Activated T-helper 1 cell treated with Interleukin-2 at 50 U/mL for 16 hours (primary cell): ENCODE data around the gene SLC25A25.
A peak's percentile ranks its signal among the peaks of the same experiment; 100 is the strongest.

ENCODE experiments used
- DNase-seq: peaks from one replicate; pipeline ENCODE4 v3.0.0-alpha.2; 2020; ENCODE audit warnings: low read depth

The SLC25A25 gene

DNA sequence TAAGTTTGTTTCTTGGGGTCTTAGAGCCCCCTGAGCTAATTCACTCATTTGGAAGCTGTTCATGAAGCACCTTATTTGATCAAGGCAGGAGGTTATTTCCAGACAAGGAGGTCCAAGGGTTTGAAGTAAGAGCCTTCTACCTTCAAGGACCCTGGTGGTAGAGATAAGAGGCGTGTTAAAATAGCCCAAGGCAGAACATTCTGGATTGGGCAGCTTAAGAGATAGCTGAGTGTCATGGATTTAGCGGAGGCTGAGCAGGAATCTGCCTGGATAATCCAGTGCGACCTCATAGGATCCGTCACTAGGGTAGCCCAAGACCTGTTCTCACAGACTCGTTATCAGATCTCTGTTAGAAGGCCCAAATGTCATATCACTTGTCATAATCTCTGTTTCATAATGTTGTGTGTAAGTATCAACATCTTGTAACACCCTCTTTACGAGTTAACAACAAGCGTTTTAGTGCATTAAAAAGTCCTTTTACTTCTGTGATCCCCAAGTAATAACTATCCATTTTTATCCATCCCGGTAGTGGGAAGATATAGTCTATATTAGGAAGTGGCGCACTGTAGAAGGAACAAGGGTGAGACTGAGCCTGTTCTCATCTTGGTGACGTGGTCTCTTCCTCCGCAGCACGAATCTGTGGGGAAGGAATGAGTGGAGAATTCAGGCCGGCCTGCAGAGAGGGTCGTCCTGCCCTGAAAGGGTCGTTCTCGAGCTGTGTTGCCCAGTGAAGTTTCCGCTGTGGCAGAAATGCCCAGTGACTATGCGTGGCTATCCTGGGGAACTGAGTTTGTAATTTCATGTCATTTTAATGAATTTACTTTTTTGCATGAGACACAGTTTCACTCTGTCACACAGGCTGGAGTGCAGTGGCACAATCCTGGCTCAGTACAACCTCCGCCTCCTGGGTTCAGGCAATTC, 28.8 kb downstream of the SLC25A25 start:
- no peak for DNase-seq

DNA sequence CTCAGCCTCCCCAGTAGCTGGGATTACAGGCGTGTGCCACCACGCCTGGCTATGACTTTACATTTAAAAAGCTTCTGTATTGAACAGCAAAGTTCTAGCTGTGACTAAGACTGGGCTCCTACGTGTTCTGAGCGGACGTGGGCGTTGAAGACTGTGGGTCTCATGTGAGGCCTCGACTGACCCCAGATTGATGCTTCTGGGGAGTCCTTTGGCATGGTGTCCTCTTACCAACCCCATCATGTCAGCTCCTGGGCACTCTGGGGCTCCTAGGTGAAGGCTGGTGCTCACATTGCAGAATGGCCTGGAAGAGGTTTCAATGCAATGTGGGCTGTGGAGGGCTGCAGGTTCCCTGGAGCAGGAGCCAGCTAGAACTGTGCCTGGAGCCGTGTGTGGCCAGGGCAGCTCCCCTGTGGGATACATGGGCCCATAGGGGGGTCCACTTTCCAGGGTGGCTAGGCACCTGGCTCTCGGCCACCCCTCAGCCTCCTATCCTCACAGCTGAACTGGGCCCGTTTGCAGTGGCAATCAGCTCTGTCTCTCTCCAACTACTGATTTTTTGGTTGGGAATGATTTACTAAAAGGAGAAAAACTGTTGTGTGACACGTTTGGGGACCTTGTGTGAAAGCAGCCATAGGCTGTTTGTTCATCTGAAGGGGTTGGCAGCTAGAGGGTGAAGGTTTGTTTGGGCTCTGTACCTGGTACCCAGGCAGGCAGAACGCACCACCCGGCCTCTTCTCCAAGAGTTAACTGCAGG, 29.7 kb downstream of the SLC25A25 start:
- no peak for DNase-seq

DNA sequence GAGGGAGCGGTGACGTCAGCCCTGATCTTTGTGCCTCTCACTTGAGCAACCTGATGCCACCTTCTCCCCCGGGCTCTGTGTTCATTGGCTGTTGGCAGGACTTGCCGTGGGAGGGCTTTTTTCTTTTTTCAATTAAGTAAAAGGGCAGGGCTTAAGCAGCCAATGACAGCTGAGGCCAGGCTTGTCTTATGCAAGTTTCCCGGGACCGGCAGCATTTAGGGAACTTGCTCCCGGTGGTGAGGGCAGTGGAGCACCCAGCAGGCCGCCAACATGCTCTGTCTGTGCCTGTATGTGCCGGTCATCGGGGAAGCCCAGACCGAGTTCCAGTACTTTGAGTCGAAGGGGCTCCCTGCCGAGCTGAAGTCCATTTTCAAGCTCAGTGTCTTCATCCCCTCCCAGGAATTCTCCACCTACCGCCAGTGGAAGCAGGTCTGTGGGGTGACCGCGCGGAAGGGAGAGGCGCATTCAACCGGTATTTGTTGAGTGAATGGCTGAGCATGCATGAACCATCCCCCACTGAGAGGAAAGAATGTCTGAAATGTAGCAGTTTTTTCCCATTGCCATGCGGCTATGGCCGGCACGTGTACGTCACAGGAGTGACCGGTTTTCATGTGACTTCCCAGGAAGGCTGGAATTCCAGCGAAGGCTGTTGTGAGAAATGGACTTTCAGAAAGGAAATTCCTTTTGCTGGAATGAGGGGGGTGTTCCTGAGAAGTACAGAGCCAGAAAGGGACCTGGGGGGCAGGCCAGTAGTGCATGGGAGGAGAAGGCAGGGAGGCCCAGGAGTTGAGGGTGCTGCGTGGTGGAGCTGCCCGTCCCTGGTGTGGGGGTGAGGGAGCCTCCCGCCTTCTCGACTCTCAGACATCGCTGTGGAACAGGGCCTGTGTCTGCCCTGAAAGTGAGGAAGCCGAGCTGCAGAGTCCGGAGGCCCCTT, 30.5 kb downstream of the SLC25A25 start:
- DNase-seq, result peak; percentile 17

DNA sequence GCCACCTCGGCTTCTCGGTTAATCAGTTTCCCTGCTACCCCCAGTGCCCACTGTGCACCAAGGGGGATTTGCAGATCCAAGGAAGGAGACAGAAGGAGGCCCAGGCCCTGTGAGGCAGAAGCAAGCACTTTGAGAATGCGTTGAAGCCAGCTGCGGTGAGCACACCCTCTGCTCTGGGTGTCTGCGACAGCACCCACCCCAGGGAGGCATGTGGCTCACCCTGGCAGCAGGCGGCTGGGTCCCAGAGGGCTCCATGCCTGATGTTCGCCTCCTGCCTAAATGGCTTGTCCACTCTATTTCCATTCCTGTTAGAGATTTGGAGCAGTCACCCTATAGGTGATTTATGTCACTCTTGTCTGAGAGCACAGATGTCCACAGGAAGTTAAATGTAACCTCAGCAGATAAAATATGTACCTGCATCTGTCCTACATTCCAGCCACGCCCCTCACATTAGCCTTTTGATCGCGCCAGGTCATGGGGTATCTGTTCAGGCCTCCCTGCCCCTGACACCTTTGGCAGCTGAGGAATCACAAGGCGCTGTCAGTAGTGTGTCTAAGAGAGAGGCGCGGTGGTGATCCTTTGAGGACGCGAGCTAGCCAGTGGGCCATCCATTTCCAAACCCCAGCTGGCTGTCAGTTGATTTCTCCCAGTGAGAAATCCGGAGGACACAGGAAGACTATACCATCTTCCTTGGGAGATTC, 31.3 kb downstream of the SLC25A25 start:
- no peak for DNase-seq

DNA sequence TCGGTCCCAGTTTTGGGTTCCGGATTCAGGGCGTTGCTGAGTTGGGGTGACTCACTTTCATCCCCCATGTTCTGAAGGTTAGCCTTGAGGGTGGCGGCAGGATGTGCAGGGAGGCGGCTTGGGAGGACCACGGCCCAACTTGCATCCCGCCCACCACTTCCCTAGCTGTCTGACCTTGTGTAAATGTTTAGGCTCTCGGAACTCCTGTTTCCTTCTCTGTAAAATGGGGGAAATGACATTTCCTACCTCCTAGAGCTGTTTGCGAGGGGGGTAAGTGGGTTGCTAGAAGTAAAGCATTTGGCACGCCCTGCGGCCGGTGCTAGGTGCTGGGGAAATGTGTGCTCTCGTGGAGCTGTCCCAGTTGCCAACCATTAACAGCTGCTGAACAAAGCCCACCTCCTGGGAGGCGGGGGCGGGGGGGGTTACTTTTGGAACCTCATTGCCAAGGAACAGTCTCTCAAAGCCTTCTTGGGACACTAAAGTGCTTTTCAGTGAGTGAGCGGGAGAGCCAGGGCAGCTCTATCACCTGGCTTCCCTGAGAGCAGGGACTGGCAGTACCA, 32.0 kb downstream of the SLC25A25 start:
- DNase-seq, result no peak

DNA sequence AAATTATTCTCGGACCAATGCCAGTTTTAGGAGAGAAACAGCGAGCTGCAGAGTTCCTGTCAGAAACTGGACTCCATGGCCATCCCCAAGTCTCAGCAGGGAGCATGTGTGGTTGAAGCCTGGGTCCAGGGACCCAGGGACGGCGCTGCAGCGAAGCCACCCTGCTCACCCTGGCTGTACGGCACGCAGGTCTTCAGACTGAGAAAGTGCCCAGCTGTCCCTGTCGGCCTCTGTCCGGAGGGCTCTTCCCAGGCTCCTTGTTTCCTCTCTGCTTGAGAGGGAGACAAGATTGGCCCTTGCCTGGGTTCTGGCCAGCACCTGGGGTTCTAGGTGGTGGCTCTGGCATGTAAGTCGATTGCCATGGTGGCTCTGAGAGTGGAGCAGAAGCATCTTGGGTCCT, 32.5 kb downstream of the SLC25A25 start:
- DNase-seq, result no peak

DNA sequence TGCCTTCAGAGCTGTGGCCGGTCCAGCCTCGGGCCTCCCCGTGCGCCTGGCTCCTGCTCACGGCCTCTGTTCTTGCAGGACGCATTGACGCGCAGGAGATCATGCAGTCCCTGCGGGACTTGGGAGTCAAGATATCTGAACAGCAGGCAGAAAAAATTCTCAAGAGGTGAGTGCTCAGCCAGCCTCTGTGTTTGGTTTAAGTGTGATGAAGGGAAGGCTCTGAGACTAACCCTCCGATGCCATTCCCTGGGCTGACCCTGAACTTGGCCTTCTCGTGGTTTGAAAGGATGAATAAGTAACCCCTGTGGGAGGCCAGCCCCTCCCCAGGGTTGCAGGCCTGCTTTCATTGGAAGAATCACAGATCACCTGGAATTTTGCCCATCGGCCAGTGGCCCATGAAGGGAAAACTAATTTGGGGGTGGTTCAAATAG, 33.2 kb downstream of the SLC25A25 start:
- DNase-seq, result no peak

DNA sequence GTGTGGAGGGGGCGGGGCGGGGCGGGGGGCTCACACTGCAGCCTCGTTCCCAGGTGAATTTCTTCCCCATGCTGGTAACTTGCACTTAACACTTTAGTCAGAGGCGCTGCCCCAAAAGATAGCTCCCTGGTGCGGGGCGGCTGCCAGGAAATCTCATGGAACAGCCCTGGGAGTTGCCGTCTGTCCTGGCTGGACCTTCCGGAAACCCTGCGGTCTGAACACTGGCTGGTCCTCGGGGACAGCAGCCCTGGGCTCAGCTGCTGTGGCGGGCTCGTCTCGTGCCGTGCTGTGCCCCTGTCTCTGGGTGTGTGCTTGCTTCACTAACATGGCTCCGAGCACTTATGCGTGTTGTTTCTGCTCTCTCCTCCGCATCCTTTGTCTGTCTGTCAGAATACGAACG, 33.7 kb downstream of the SLC25A25 start:
- DNase-seq, result no peak

DNA sequence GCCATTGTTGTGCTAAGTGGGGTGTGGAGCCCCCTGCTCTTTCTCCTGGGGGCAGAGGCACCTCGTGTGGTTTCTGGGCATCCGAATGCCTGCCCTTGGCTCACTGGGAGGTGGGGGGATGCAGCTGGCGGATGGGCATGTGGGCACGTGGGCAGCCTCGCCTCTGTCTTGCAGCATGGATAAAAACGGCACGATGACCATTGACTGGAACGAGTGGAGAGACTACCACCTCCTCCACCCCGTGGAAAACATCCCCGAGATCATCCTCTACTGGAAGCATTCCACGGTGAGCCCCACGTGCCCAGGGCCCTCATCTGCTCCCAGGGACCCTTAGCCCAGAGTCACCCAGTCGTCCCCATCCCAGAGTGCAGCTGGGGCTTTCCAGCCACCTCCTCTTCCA, 34.2 kb downstream of the SLC25A25 start:
- no peak for DNase-seq

DNA sequence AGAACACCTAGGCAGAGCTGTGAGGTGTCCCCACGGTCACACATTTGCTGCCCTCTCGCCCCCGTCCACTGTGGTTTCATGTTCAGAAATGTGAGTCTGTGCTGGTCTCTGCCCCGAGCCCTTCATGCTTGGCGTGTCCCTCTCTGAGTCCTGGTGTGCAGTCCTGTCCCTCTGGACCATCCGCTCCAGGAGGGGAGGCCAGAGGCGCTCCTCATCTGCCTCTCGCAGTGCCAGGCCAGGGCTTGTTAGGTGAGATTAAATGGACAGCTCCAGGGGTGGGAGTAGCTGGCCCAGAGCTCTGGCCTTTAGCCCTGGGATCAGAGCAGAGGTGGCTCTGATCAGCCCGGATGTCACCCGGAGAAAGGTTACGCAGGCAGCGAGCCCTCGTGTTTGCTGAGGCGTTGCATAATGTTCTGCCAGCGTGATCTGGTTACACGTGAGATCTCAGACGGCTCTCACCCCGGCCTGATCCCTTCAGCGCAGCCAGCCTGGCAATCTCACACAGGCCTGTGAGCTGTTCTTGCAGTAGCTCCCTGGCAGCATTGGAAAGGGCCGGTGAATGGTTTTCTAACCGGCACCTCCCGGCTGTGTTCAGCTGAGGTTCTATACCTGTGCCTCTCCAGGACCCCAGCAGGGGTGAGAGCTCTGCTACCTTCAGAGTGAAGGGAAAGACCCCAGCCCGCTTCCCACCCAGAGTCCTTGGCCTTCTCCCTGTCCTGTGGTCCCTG, 35.0 kb downstream of the SLC25A25 start:
- no peak for DNase-seq

DNA sequence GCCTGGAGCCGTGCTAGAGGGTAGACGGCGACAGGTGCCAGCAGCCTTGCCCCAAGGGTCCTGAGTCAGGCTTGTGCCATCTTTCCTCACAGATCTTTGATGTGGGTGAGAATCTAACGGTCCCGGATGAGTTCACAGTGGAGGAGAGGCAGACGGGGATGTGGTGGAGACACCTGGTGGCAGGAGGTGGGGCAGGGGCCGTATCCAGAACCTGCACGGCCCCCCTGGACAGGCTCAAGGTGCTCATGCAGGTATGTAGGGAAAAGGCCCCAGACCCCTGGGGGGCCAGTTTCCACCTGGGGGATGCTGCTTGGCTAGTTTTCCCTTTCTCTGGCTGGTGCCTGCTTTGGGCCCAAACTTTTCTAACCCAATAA, 35.5 kb downstream of the SLC25A25 start:
- peak; percentile 20 for DNase-seq

DNA sequence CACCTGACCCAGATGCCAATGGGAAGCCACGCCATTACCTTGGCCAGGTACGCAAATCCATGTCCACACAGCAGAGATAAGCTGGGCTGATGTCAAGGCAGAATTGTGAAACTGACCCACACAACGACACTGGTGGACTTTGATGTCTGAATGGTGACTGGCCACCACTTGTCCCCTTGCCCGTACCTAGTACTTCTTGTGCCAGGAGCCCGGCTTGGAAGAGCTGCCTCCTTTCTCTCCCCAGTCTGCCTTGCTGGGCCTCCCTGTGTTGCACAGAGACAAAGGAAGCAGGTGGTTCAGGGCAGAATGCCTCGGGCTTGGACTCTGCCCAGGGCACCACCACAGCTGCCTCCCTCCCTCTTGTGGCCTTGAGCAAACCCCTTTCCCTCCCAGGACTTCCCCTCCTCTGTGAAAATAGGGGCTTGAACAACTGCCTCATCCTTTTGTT, 36.2 kb downstream of the SLC25A25 start:
- DNase-seq, result no peak

DNA sequence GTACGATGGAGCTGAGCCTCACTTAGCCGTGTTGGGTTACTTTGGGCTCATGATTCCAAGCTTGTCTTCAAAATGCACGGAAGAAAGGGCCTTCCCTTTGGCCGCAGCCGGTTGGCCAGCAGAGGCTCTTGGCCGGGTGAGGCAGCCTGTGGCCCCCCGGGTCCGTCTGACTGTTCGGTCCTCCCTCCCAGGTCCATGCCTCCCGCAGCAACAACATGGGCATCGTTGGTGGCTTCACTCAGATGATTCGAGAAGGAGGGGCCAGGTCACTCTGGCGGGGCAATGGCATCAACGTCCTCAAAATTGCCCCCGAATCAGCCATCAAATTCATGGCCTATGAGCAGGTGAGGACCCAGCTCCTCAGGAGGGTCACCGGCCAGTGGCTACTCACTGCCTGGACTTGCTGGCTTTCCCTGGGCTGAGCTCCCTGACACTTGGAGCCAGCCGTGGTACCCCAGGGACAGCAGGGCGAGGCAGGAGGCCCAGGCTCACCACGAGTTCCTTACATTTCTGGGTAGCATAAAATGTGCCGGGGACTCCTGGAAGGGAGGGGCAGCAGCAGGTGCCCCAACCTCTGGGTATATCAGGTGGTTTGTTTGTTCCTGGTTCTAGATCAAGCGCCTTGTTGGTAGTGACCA, 37.6 kb downstream of the SLC25A25 start:
- no peak for DNase-seq

DNA sequence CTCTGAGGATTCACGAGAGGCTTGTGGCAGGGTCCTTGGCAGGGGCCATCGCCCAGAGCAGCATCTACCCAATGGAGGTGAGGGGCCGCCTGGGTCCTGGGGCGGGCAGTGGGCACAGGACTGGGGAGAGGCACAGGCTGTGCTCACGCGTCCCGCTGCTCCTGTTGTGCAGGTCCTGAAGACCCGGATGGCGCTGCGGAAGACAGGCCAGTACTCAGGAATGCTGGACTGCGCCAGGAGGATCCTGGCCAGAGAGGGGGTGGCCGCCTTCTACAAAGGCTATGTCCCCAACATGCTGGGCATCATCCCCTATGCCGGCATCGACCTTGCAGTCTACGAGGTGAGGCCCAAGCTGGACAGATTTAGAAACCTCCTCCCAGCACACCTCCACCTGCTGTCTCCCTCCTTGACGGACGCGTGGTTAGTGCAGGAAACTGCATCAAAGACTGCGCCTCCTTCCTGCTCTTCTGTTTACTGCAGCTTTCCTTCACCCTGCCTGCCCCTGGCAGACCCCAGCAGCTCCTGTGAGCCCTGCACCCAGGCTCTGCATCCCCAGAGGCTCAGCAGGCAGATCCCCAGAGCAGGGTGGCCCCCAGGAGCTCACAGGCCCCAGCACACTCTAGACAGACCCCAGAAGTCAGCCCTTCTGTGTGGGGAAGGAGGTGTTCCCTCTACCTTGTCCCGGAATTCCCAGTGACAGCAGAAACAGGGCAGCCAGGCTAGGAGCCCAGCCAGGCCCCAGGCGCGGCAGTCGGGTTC, 38.3 kb downstream of the SLC25A25 start:
- DNase-seq, result no peak

DNA sequence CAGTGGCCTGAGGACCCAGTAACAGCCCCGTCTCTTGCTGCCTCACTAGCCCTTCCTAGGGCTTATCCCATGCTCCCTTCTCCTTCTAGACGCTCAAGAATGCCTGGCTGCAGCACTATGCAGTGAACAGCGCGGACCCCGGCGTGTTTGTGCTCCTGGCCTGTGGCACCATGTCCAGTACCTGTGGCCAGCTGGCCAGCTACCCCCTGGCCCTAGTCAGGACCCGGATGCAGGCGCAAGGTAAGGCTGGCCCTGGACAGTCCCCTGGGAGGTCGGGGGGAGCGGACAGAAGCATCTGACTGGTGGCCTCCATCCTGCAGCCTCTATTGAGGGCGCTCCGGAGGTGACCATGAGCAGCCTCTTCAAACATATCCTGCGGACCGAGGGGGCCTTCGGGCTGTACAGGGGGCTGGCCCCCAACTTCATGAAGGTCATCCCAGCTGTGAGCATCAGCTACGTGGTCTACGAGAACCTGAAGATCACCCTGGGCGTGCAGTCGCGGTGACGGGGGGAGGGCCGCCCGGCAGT, 39.0 kb downstream of the SLC25A25 start:
- no peak for DNase-seq

DNA sequence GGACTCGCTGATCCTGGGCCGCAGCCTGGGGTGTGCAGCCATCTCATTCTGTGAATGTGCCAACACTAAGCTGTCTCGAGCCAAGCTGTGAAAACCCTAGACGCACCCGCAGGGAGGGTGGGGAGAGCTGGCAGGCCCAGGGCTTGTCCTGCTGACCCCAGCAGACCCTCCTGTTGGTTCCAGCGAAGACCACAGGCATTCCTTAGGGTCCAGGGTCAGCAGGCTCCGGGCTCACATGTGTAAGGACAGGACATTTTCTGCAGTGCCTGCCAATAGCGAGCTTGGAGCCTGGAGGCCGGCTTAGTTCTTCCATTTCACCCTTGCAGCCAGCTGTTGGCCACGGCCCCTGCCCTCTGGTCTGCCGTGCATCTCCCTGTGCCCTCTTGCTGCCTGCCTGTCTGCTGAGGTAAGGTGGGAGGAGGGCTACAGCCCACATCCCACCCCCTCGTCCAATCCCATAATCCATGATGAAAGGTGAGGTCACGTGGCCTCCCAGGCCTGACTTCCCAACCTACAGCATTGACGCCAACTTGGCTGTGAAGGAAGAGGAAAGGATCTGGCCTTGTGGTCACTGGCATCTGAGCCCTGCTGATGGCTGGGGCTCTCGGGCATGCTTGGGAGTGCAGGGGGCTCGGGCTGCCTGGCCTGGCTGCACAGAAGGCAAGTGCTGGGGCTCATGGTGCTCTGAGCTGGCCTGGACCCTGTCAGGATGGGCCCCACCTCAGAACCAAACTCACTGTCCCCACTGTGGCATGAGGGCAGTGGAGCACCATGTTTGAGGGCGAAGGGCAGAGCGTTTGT, 39.6 kb downstream of the SLC25A25 start:
- DNase-seq, result no peak

DNA sequence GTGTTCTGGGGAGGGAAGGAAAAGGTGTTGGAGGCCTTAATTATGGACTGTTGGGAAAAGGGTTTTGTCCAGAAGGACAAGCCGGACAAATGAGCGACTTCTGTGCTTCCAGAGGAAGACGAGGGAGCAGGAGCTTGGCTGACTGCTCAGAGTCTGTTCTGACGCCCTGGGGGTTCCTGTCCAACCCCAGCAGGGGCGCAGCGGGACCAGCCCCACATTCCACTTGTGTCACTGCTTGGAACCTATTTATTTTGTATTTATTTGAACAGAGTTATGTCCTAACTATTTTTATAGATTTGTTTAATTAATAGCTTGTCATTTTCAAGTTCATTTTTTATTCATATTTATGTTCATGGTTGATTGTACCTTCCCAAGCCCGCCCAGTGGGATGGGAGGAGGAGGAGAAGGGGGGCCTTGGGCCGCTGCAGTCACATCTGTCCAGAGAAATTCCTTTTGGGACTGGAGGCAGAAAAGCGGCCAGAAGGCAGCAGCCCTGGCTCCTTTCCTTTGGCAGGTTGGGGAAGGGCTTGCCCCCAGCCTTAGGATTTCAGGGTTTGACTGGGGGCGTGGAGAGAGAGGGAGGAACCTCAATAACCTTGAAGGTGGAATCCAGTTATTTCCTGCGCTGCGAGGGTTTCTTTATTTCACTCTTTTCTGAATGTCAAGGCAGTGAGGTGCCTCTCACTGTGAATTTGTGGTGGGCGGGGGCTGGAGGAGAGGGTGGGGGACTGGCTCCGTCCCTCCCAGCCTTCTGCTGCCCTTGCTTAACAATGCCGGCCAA, 40.4 kb downstream of the SLC25A25 start:
- no peak for DNase-seq
